HepG2 (cell line): ENCODE measurements around the gene MYO1C. TPM values are rescaled to one million over a fixed set of nuclear protein-coding genes. Genes with fewer than 3 reads are reported as not detected.

Source experiments
- ATAC-seq: fragments of 200-7000 bp; cut with Tn5 transposase; 3 replicates; pipeline ENCODE4 v1.9.1; 2020; ENCODE audit warnings: mild to moderate bottlenecking, moderate library complexity
- BruUV-seq: library from RNA; stranded (reverse); fragments of 400-500 nt; replicated peaks from 2 replicates; lab custom pipeline; 2021; lab: Mats Ljungman, UMichigan
- CTCF ChIA-PET: fragments of 300-600 bp; formaldehyde crosslinking; extraction: SDS; loops from one replicate; lab custom pipeline; 2021; ENCODE audit warnings: low total read pairs, inconsistent platforms, low intra/inter-chr PET ratio; lab: Yijun Ruan, JAX
- POLR2A ChIA-PET: fragments of 350-600 bp; sonication (Branson Sonifier 250); formaldehyde crosslinking; loops from one replicate; lab custom pipeline; 2020; ENCODE audit warnings: antibody characterized with exemption, inconsistent platforms; lab: Yijun Ruan, JAX
- DNase-seq: peaks from one replicate; pipeline ENCODE4 v3.0.0-alpha.2; 2015; ENCODE audit warnings: low spot score
- FAIRE-seq: peaks from 3 replicates; lab custom pipeline; 2011; peaks lifted over from hg19 to GRCh38; lab: Jason Lieb, UNC
- H2AFZ ChIP-seq: one replicate; pipeline ENCODE4 v1.6.1; 2011; ENCODE audit warnings: low read length, inconsistent platforms
- H3K27ac ChIP-seq: fragments of 300-600 bp; 3 replicates; pipeline ENCODE4 v1.8.0; 2011; ENCODE audit warnings: mixed run types, mild to moderate bottlenecking, mixed read lengths, low read length, inconsistent platforms; ENCODE audit not compliant: insufficient read depth; ENCODE audit errors: extremely low read length
- H3K27me3 ChIP-seq, 2 experiments: fragments of 200-600 bp in 1 of 2; 2 replicates in 1 of 2; 3 replicates in 1 of 2; pipeline versions ENCODE4 v1.6.0 to v1.8.0; 2011; ENCODE audit warnings: low read length in 2 of 2, mild to moderate bottlenecking in 2 of 2, moderate library complexity in 2 of 2, inconsistent platforms in 1 of 2; ENCODE audit not compliant: insufficient read depth in 2 of 2, control insufficient read depth in 1 of 2
- H3K36me3 ChIP-seq, 2 experiments: fragments of 200-600 bp in 1 of 2; replicated peaks in 1 of 2; 2 replicates in 1 of 2; 3 replicates in 1 of 2; pipeline versions ENCODE4 v1.5.1 to v1.8.0; 2011; ENCODE audit warnings: low read length in 2 of 2, inconsistent platforms in 1 of 2; ENCODE audit not compliant: insufficient read depth in 2 of 2, control insufficient read depth in 1 of 2
- H3K4me1 ChIP-seq: 2 replicates; pipeline ENCODE4 v1.5.1; 2012; ENCODE audit warnings: low read length, inconsistent platforms; ENCODE audit not compliant: insufficient read depth
- H3K4me2 ChIP-seq: 2 replicates; pipeline ENCODE4 v1.6.0; 2011; ENCODE audit warnings: low read depth, low read length, inconsistent platforms
- H3K4me3 ChIP-seq, 3 experiments: fragments of 200-600 bp in 1 of 3; sonication (generic), shearing (Covaris generic) in 1 of 3; replicated peaks in 1 of 3; 2 replicates each; pipeline ENCODE4 v1.5.1; 2011 to 2016; ENCODE audit warnings: low read length in 3 of 3, inconsistent platforms in 2 of 3, low read depth in 2 of 3, mild to moderate bottlenecking in 2 of 3, control low read depth in 1 of 3, mixed read lengths in 1 of 3; ENCODE audit not compliant: insufficient read depth in 1 of 3
- H3K79me2 ChIP-seq: one replicate; pipeline ENCODE4 v1.6.1; 2011; ENCODE audit warnings: low read length, inconsistent platforms; ENCODE audit not compliant: insufficient read depth
- H3K9ac ChIP-seq: 2 replicates; pipeline ENCODE4 v1.6.0; 2011; ENCODE audit warnings: mild to moderate bottlenecking, low read depth, low read length, inconsistent platforms; ENCODE audit not compliant: insufficient read depth
- H3K9me3 ChIP-seq: 2 replicates; pipeline ENCODE4 v1.5.1; 2012; ENCODE audit warnings: mild to moderate bottlenecking, low read length
- H4K20me1 ChIP-seq: 2 replicates; pipeline ENCODE4 v1.6.0; 2011; ENCODE audit warnings: inconsistent platforms, mild to moderate bottlenecking, low read length, moderate library complexity; ENCODE audit not compliant: insufficient read depth
- AGO2 ChIP-seq: fragments of 200-400 bp; formaldehyde crosslinking; optimal IDR thresholded peaks from 2 replicates; pipeline ENCODE3; 2017; ENCODE audit warnings: mild to moderate bottlenecking, low read depth, low read length, moderate library complexity
- GLMP ChIP-seq: sonication (generic); formaldehyde crosslinking; IDR thresholded peaks from 2 replicates; pipeline ENCODE4 v1.9.0; 2021; ENCODE audit warnings: missing genetic modification reagents, mild to moderate bottlenecking, borderline replicate concordance
- THAP9 ChIP-seq: sonication (generic); formaldehyde crosslinking; IDR thresholded peaks from 2 replicates; pipeline ENCODE4; 2020; ENCODE audit warnings: missing genetic modification reagents, mild to moderate bottlenecking, borderline replicate concordance
- WGBS: methylation state at CpG from one replicate; pipeline ENCODE4 v1.1.6; 2017; ENCODE audit warnings: low lambda C conversion rate; 5-methylcytosine and 5-hydroxymethylcytosine counted together
- in situ Hi-C: cut with HindIII; loops from 2 replicates; pipeline ENCODE4 v1.10.0; 2017; ENCODE audit warnings: low pct_unique_long_range_greater_than_20kb; ENCODE audit not compliant: extremely low pct_ligation_motif_present
- intact Hi-C: fragments of 100-400 bp; cut with micrococcal nuclease; formaldehyde crosslinking; loops from one replicate; pipeline ENCODE4 v1.10.0; 2022; ENCODE audit not compliant: unreplicated experiment
- polyA plus RNA-seq, 8 experiments: library from polyadenylated mRNA; depleted of rRNA in 3 of 8; stranded (reverse) in 7 of 8; unstranded in 1 of 8; fragments of >200 nt; fragmentation: Illumina TruSeq in 4 of 8; extraction: Trizol in 4 of 8; gene quantifications; 2 replicates each; pipeline versions ENCODE4 v1.2.1 to v1.2.3, GENCODE V29; 2011 to 2016; ENCODE audit warnings: low read depth in 4 of 8, missing spikeins in 1 of 8, mixed read lengths in 1 of 8; ENCODE audit not compliant: insufficient read depth in 1 of 8
- total RNA-seq, 5 experiments: library from RNA; depleted of rRNA; stranded (reverse); fragments of >200 nt; fragmentation: Illumina TruSeq; extraction: Trizol; gene quantifications; 2 replicates each; pipeline ENCODE4 v1.2.3, GENCODE V29; 2016; ENCODE audit warnings: low read depth in 1 of 5

MYO1C gene
- total and polyA plus RNA-seq, 2 of the 13 experiments (the other 11 are each of a cell fraction or from before 2014, with no cell fraction given): 22.7 to 40.8 TPM

GRCh38 chr17:1482680-1483079 lies 9.8 kb downstream of the MYO1C start:
- peaks cover 10 to 39% of the 10 kb centered on the region in 2 experiments for H3K36me3 ChIP-seq

More at GRCh38 chr17:1482680-1483079, 9.8 kb downstream of the MYO1C start:
- no peak overlapping the region for H3K27ac ChIP-seq
- 95% methylated on average over 20 of the region's 20 CpGs for WGBS
- H3K4me3 ChIP-seq: no peak overlapping the region
- FAIRE-seq (no peak), ATAC-seq (no peak), DNase-seq (no peak)
- BruUV-seq: no TSS peak
- peaks cover 15% of the 10 kb centered on the region for H3K4me1 ChIP-seq
- H3K4me2 ChIP-seq: no peak overlapping the region
- no peaks in the 10 kb centered on the region for H3K9me3 ChIP-seq
- no peaks in the 10 kb centered on the region for H4K20me1 ChIP-seq
- intact Hi-C loops (no loop called here), in situ Hi-C loops (no loop called here)
- ChIA-PET CTCF (no interaction called here), POLR2A (interaction anchor here (1.0 kb wide), 1 partner anchor 15 kb away, joined by 3 read pairs; no protein-coding TSS in a partner anchor)
- no peak overlapping the region for H3K9ac ChIP-seq
- H2AFZ ChIP-seq: no peak overlapping the region
- H3K79me2 ChIP-seq: peaks cover 5% of the 10 kb centered on the region
- peak; percentile 40 for TF ChIP-seq AGO2
- no peak for TF ChIP-seq THAP9 (CRISPR knock-in tag)
- no peak for TF ChIP-seq GLMP (CRISPR knock-in tag)
- no peaks in the 10 kb centered on the region; a peak in 1 of 5 replicates for H3K27me3 ChIP-seq
